Liver (tissue), 9 donors: Measurements from ENCODE around the gene BUD13. TPM values are rescaled to one million over a fixed set of nuclear protein-coding genes. Genes with fewer than 3 reads are reported as not detected.

ENCODE experiments used
- DNase-seq: peaks from one replicate; pipeline ENCODE4 v3.0.0-alpha.2; 2017; ENCODE audit warnings: low spot score
- H3K27ac ChIP-seq, 2 donors: one replicate each; pipeline ENCODE4 v1.7.0; 2013; ENCODE audit warnings: inconsistent platforms in 2 of 2, low read length in 2 of 2, control low read depth in 1 of 2, low read depth in 1 of 2, mild to moderate bottlenecking in 1 of 2
- H3K27me3 ChIP-seq, 4 donors: one replicate each; pipeline versions ENCODE4 v1.6.1 to v1.7.0; 2013; ENCODE audit warnings: low read length in 3 of 4, inconsistent platforms in 1 of 4, mild to moderate bottlenecking in 1 of 4, moderate library complexity in 1 of 4; ENCODE audit not compliant: control insufficient read depth in 4 of 4, insufficient read depth in 4 of 4
- H3K36me3 ChIP-seq, 4 donors: one replicate each; pipeline versions ENCODE4 v1.6.1 to v1.7.0; 2013; ENCODE audit warnings: low read length in 3 of 4, mild to moderate bottlenecking in 3 of 4, low read depth in 1 of 4, moderate library complexity in 1 of 4; ENCODE audit not compliant: control insufficient read depth in 4 of 4, insufficient read depth in 3 of 4
- H3K4me1 ChIP-seq, 4 donors: one replicate each; pipeline versions ENCODE4 v1.6.1 to v1.7.0; 2013; ENCODE audit warnings: low read length in 3 of 4, mild to moderate bottlenecking in 3 of 4, moderate library complexity in 1 of 4; ENCODE audit not compliant: control insufficient read depth in 4 of 4, insufficient read depth in 4 of 4
- H3K4me3 ChIP-seq, 3 donors: one replicate each; pipeline versions ENCODE4 v1.6.1 to v1.7.0; 2013; ENCODE audit warnings: low read length in 3 of 3, control low read depth in 1 of 3, low read depth in 1 of 3, mild to moderate bottlenecking in 1 of 3
- H3K9ac ChIP-seq, 2 donors: one replicate each; pipeline ENCODE4 v1.7.0; 2013; ENCODE audit warnings: low read length in 2 of 2, mild to moderate bottlenecking in 2 of 2, moderate library complexity in 2 of 2, control low read depth in 1 of 2, low read depth in 1 of 2
- H3K9me3 ChIP-seq, 4 donors: one replicate each; pipeline versions ENCODE4 v1.6.1 to v1.7.0; 2013; ENCODE audit warnings: low read length in 3 of 4; ENCODE audit not compliant: control insufficient read depth in 4 of 4
- ATF3 ChIP-seq: IDR thresholded peaks from 2 replicates; pipeline ENCODE4 v1.6.1; 2016; ENCODE audit warnings: antibody characterized with exemption
- EGR1 ChIP-seq, 2 donors: IDR thresholded peaks; 2 replicates each; pipeline ENCODE4 v1.6.1; 2016 to 2018; ENCODE audit warnings: antibody characterized with exemption in 2 of 2, low read depth in 2 of 2
- FOXA1 ChIP-seq: IDR thresholded peaks from 2 replicates; pipeline ENCODE4 v1.6.1; 2016; ENCODE audit warnings: antibody characterized with exemption
- FOXA2 ChIP-seq: IDR thresholded peaks from 2 replicates; pipeline ENCODE4 v1.6.1; 2016; ENCODE audit warnings: antibody characterized with exemption
- GABPA ChIP-seq, 2 donors: IDR thresholded peaks in 1 of 2; conservative IDR thresholded peaks in 1 of 2; 2 replicates each; pipeline ENCODE4 v1.6.1; 2016; ENCODE audit warnings: antibody characterized with exemption in 2 of 2, mild to moderate bottlenecking in 1 of 2, moderate library complexity in 1 of 2
- HNF4A ChIP-seq, 2 donors: conservative IDR thresholded peaks; 2 replicates each; pipeline ENCODE4 v1.6.1; 2016; ENCODE audit warnings: antibody characterized with exemption in 2 of 2, mild to moderate bottlenecking in 2 of 2
- HNF4G ChIP-seq: IDR thresholded peaks from 2 replicates; pipeline ENCODE4 v1.6.1; 2016; ENCODE audit warnings: antibody characterized with exemption
- JUND ChIP-seq, 2 donors: IDR thresholded peaks; 2 replicates each; pipeline ENCODE4 v1.6.1; 2016; ENCODE audit warnings: antibody characterized with exemption in 2 of 2
- MAX ChIP-seq: IDR thresholded peaks from 2 replicates; pipeline ENCODE4 v1.6.1; 2016; ENCODE audit warnings: antibody characterized with exemption
- NR2F2 ChIP-seq: IDR thresholded peaks from 2 replicates; pipeline ENCODE4 v1.6.1; 2016; ENCODE audit warnings: antibody characterized with exemption
- RXRA ChIP-seq, 2 donors: IDR thresholded peaks; 2 replicates each; pipeline ENCODE4 v1.6.1; 2017 to 2018; ENCODE audit warnings: antibody characterized with exemption in 2 of 2, mild to moderate bottlenecking in 1 of 2
- SP1 ChIP-seq: IDR thresholded peaks from 2 replicates; pipeline ENCODE4 v1.6.1; 2018; ENCODE audit warnings: antibody characterized with exemption, mild to moderate bottlenecking
- YY1 ChIP-seq: IDR thresholded peaks from 2 replicates; pipeline ENCODE4 v1.6.1; 2016; ENCODE audit warnings: antibody characterized with exemption, mild to moderate bottlenecking
- ZBTB33 ChIP-seq: IDR thresholded peaks from 2 replicates; pipeline ENCODE4 v1.6.1; 2016; ENCODE audit warnings: antibody characterized with exemption
- WGBS: extraction: QIAGEN DNeasy Blood & Tissue Kit; methylation state at CpG from one replicate; pipeline ENCODE4 v1.1.7; 2013; 5-methylcytosine and 5-hydroxymethylcytosine counted together
- polyA plus RNA-seq, 2 donors: library from polyadenylated mRNA; stranded (reverse) in 1 of 2; unstranded in 1 of 2; fragments of 200-250 nt in 1 of 2; fragments of >200 nt in 1 of 2; fragmentation: Nextera tagmentation in 1 of 2; extraction: Ambion mirVana in 1 of 2; gene quantifications; one replicate each; pipeline versions ENCODE4 v1.2.1 to v1.2.3, GENCODE V29; 2013 to 2015
- total RNA-seq, 2 donors: library from RNA; depleted of rRNA; stranded (reverse); fragments of >200 nt; gene quantifications; one replicate each; pipeline ENCODE4 v1.2.3, GENCODE V29; 2014
- TF ChIP-seq, protein P1 (sequence below): IDR thresholded peaks from 2 replicates; pipeline ENCODE4 v1.6.1; 2016; ENCODE audit warnings: antibody characterized with exemption, mild to moderate bottlenecking
- TF ChIP-seq, protein P2 (sequence below): fragments of 150-350 bp; IDR thresholded peaks from 2 replicates; pipeline ENCODE4 v1.5.1; 2017; ENCODE audit warnings: improper control_type of control experiment, low read depth, low read length; ENCODE audit not compliant: missing input control
- donor health status: healthy.
- donor health status: healthy.
- donor health status: healthy.
- donor health status: healthy.
- donor health status: healthy.

The BUD13 gene
- total and polyA plus RNA-seq, 4 donors = 3.9 to 7.4 (median 5.1) TPM

- H3K4me3 ChIP-seq = peak overlapping the region; percentile 38 to 78 (median 42)
- H3K9ac ChIP-seq = peak overlapping the region; percentile 39 to 53
- TF ChIP-seq HNF4G (no peak), MAX (no peak), ZBTB33 (no peak), NR2F2 (no peak), FOXA1 (no peak), ATF3 (no peak), RXRA (IDR thresholded peaks at IDR 0.05) (no peak), JUND (IDR thresholded peaks at IDR 0.05) (no peak), SP1 (no peak), FOXA2 (no peak), HNF4A (conservative IDR thresholded peaks at IDR 0.05) (no peak), YY1 (no peak), GABPA (IDR thresholded peaks at IDR 0.05 in 1 of 2, conservative IDR thresholded peaks at IDR 0.05 in 1 of 2) (no peak), EGR1 (IDR thresholded peaks at IDR 0.05; ENCODE audit: low read depth in 2 of 2) (no peak)
- TF ChIP-seq, protein P1, sequence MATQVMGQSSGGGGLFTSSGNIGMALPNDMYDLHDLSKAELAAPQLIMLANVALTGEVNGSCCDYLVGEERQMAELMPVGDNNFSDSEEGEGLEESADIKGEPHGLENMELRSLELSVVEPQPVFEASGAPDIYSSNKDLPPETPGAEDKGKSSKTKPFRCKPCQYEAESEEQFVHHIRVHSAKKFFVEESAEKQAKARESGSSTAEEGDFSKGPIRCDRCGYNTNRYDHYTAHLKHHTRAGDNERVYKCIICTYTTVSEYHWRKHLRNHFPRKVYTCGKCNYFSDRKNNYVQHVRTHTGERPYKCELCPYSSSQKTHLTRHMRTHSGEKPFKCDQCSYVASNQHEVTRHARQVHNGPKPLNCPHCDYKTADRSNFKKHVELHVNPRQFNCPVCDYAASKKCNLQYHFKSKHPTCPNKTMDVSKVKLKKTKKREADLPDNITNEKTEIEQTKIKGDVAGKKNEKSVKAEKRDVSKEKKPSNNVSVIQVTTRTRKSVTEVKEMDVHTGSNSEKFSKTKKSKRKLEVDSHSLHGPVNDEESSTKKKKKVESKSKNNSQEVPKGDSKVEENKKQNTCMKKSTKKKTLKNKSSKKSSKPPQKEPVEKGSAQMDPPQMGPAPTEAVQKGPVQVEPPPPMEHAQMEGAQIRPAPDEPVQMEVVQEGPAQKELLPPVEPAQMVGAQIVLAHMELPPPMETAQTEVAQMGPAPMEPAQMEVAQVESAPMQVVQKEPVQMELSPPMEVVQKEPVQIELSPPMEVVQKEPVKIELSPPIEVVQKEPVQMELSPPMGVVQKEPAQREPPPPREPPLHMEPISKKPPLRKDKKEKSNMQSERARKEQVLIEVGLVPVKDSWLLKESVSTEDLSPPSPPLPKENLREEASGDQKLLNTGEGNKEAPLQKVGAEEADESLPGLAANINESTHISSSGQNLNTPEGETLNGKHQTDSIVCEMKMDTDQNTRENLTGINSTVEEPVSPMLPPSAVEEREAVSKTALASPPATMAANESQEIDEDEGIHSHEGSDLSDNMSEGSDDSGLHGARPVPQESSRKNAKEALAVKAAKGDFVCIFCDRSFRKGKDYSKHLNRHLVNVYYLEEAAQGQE = no peak
- TF ChIP-seq, protein P2, sequence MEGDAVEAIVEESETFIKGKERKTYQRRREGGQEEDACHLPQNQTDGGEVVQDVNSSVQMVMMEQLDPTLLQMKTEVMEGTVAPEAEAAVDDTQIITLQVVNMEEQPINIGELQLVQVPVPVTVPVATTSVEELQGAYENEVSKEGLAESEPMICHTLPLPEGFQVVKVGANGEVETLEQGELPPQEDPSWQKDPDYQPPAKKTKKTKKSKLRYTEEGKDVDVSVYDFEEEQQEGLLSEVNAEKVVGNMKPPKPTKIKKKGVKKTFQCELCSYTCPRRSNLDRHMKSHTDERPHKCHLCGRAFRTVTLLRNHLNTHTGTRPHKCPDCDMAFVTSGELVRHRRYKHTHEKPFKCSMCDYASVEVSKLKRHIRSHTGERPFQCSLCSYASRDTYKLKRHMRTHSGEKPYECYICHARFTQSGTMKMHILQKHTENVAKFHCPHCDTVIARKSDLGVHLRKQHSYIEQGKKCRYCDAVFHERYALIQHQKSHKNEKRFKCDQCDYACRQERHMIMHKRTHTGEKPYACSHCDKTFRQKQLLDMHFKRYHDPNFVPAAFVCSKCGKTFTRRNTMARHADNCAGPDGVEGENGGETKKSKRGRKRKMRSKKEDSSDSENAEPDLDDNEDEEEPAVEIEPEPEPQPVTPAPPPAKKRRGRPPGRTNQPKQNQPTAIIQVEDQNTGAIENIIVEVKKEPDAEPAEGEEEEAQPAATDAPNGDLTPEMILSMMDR = no peak
These were observed 17.6 kb upstream of the BUD13 start for GRCh38 chr11:116790167-116791001.

More at GRCh38 chr11:116790167-116791001, 17.6 kb upstream of the BUD13 start:
- no peak for DNase-seq
- peaks cover 0 to 64% (median 54%) of the 10 kb centered on the region in 4 donors for H3K4me1 ChIP-seq
- peaks cover 2 to 10% (median 5%) of the 10 kb centered on the region in 4 donors for H3K36me3 ChIP-seq
- no peaks in the 10 kb centered on the region for H3K9me3 ChIP-seq
- H3K27ac ChIP-seq = peak overlapping the region; percentile 39 to 84
- no peaks in the 10 kb centered on the region for H3K27me3 ChIP-seq
- 47% methylated on average over 53 of the region's 53 CpGs for WGBS
